Activated naive CD8-positive, alpha-beta T cell (primary cell): ENCODE data around the gene UGT1A4.

ENCODE experiments used
- H3K27ac Mint-ChIP-seq: one replicate; pipeline ENCODE4 v1.8.0; 2021; ENCODE audit warnings: mixed read lengths
- H3K27me3 Mint-ChIP-seq: one replicate; pipeline ENCODE4 v1.8.0; 2021; ENCODE audit warnings: mixed read lengths
- H3K36me3 Mint-ChIP-seq: one replicate; pipeline ENCODE4 v1.8.0; 2021; ENCODE audit warnings: mixed read lengths
- H3K4me1 Mint-ChIP-seq: one replicate; pipeline ENCODE4 v1.8.0; 2021; ENCODE audit warnings: low read depth, mixed read lengths
- H3K4me3 Mint-ChIP-seq: one replicate; pipeline ENCODE4 v1.8.0; 2021; ENCODE audit warnings: mild to moderate bottlenecking, mixed read lengths
- H3K9me3 Mint-ChIP-seq: one replicate; pipeline ENCODE4 v1.8.0; 2021; ENCODE audit warnings: low read depth, mixed read lengths

Gene UGT1A4

GRCh38 chr2:233754872-233755611 is 36.5 kb downstream of the UGT1A4 start:
- Mint-ChIP-seq H3K36me3 (peaks cover 2% of the 10 kb centered on the region), H3K27ac (no peak overlapping the region), H3K4me3 (no peak overlapping the region), H3K27me3 (peaks cover 6% of the 10 kb centered on the region), H3K9me3 (peaks cover 6% of the 10 kb centered on the region), H3K4me1 (no peaks in the 10 kb centered on the region)

- H3K4me1 Mint-ChIP-seq: no peaks in the 10 kb centered on the region
- H3K27me3 Mint-ChIP-seq: peaks cover 5% of the 10 kb centered on the region
- peaks cover 2% of the 10 kb centered on the region for H3K9me3 Mint-ChIP-seq
- no peak overlapping the region for H3K4me3 Mint-ChIP-seq
- peaks cover 1% of the 10 kb centered on the region for H3K36me3 Mint-ChIP-seq
- H3K27ac Mint-ChIP-seq: no peak overlapping the region
Observed at GRCh38 chr2:233756429-233757081, 38.0 kb downstream of the UGT1A4 start.

- H3K4me1 Mint-ChIP-seq: no peaks in the 10 kb centered on the region
- H3K4me3 Mint-ChIP-seq: no peak overlapping the region
- no peaks in the 10 kb centered on the region for H3K9me3 Mint-ChIP-seq
- no peaks in the 10 kb centered on the region for H3K36me3 Mint-ChIP-seq
- H3K27ac Mint-ChIP-seq: no peak overlapping the region
- H3K27me3 Mint-ChIP-seq: no peaks in the 10 kb centered on the region
Observed at GRCh38 chr2:233758141-233758540, 39.6 kb downstream of the UGT1A4 start.

- H3K4me1 Mint-ChIP-seq: no peaks in the 10 kb centered on the region
- H3K9me3 Mint-ChIP-seq: no peaks in the 10 kb centered on the region
- H3K27ac Mint-ChIP-seq: no peak overlapping the region
- no peak overlapping the region for H3K4me3 Mint-ChIP-seq
- H3K36me3 Mint-ChIP-seq: no peaks in the 10 kb centered on the region
- peaks cover 5% of the 10 kb centered on the region for H3K27me3 Mint-ChIP-seq
Observed at GRCh38 chr2:233758849-233759248, 40.3 kb downstream of the UGT1A4 start.

GRCh38 chr2:233760043-233760442 is 41.5 kb downstream of the UGT1A4 start, which contains the start of gene UGT1A1:
UGT1A1 (plus strand) TSS chr2:233760270; CDS start chr2:233760288, 18 bp downstream.
- no peaks in the 10 kb centered on the region for H3K9me3 Mint-ChIP-seq
- H3K27ac Mint-ChIP-seq: no peak within 1 kb of the TSS
- peaks cover 5% of the 10 kb centered on the region for H3K27me3 Mint-ChIP-seq
- H3K4me3 Mint-ChIP-seq: no peak within 1 kb of the TSS
- no peaks in the 10 kb centered on the region for H3K4me1 Mint-ChIP-seq
- no peaks in the 10 kb centered on the region for H3K36me3 Mint-ChIP-seq

- Mint-ChIP-seq H3K4me1 (no peaks in the 10 kb centered on the region), H3K4me3 (no peak overlapping the region), H3K27me3 (peaks cover 7% of the 10 kb centered on the region), H3K9me3 (no peaks in the 10 kb centered on the region), H3K27ac (no peak overlapping the region), H3K36me3 (no peaks in the 10 kb centered on the region)
Observed at GRCh38 chr2:233761040-233761769, 42.7 kb downstream of the UGT1A4 start.

GRCh38 chr2:233764264-233764663 is 45.7 kb downstream of the UGT1A4 start:
- Mint-ChIP-seq H3K9me3 (no peaks in the 10 kb centered on the region), H3K27me3 (peaks cover 13% of the 10 kb centered on the region), H3K4me3 (no peak overlapping the region), H3K27ac (no peak overlapping the region), H3K36me3 (no peaks in the 10 kb centered on the region), H3K4me1 (no peaks in the 10 kb centered on the region)

- Mint-ChIP-seq H3K4me1 (no peaks in the 10 kb centered on the region), H3K36me3 (no peaks in the 10 kb centered on the region), H3K27ac (no peak overlapping the region), H3K27me3 (peaks cover 13% of the 10 kb centered on the region), H3K9me3 (no peaks in the 10 kb centered on the region), H3K4me3 (no peak overlapping the region)
Observed at GRCh38 chr2:233764761-233765160, 46.2 kb downstream of the UGT1A4 start.

GRCh38 chr2:233766416-233766815 is 47.9 kb downstream of the UGT1A4 start:
- no peak overlapping the region for H3K27ac Mint-ChIP-seq
- H3K36me3 Mint-ChIP-seq: no peaks in the 10 kb centered on the region
- H3K4me3 Mint-ChIP-seq: no peak overlapping the region
- H3K27me3 Mint-ChIP-seq: peaks cover 15% of the 10 kb centered on the region
- no peaks in the 10 kb centered on the region for H3K9me3 Mint-ChIP-seq
- H3K4me1 Mint-ChIP-seq: no peaks in the 10 kb centered on the region

GRCh38 chr2:233768076-233768475 is 49.5 kb downstream of the UGT1A4 start:
- no peaks in the 10 kb centered on the region for H3K9me3 Mint-ChIP-seq
- no peak overlapping the region for H3K4me3 Mint-ChIP-seq
- no peaks in the 10 kb centered on the region for H3K4me1 Mint-ChIP-seq
- no peaks in the 10 kb centered on the region for H3K36me3 Mint-ChIP-seq
- H3K27me3 Mint-ChIP-seq: peaks cover 15% of the 10 kb centered on the region
- H3K27ac Mint-ChIP-seq: no peak overlapping the region

GRCh38 chr2:233769260-233769659 is 50.7 kb downstream of the UGT1A4 start:
- Mint-ChIP-seq H3K36me3 (no peaks in the 10 kb centered on the region), H3K27ac (no peak overlapping the region), H3K4me1 (no peaks in the 10 kb centered on the region), H3K4me3 (no peak overlapping the region), H3K9me3 (no peaks in the 10 kb centered on the region), H3K27me3 (peaks cover 9% of the 10 kb centered on the region)

GRCh38 chr2:233772153-233772552 is 53.6 kb downstream of the UGT1A4 start:
- H3K27ac Mint-ChIP-seq: no peak overlapping the region
- H3K36me3 Mint-ChIP-seq: no peaks in the 10 kb centered on the region
- peaks cover 9% of the 10 kb centered on the region for H3K9me3 Mint-ChIP-seq
- no peak overlapping the region for H3K4me3 Mint-ChIP-seq
- peaks cover 7% of the 10 kb centered on the region for H3K27me3 Mint-ChIP-seq
- H3K4me1 Mint-ChIP-seq: no peaks in the 10 kb centered on the region

- Mint-ChIP-seq H3K27me3 (peaks cover 7% of the 10 kb centered on the region), H3K27ac (no peak overlapping the region), H3K36me3 (no peaks in the 10 kb centered on the region), H3K9me3 (peaks cover 9% of the 10 kb centered on the region), H3K4me3 (no peak overlapping the region), H3K4me1 (no peaks in the 10 kb centered on the region)
Observed at GRCh38 chr2:233772583-233772982, 54.0 kb downstream of the UGT1A4 start.

- Mint-ChIP-seq H3K4me1 (no peaks in the 10 kb centered on the region), H3K27ac (no peak overlapping the region), H3K4me3 (no peak overlapping the region), H3K9me3 (peaks cover 9% of the 10 kb centered on the region), H3K36me3 (no peaks in the 10 kb centered on the region), H3K27me3 (peaks cover 5% of the 10 kb centered on the region)
Observed at GRCh38 chr2:233773854-233774253, 55.3 kb downstream of the UGT1A4 start.

- Mint-ChIP-seq H3K36me3 (no peaks in the 10 kb centered on the region), H3K4me1 (no peaks in the 10 kb centered on the region), H3K27ac (no peak overlapping the region), H3K4me3 (no peak overlapping the region), H3K9me3 (peaks cover 9% of the 10 kb centered on the region), H3K27me3 (peaks cover 7% of the 10 kb centered on the region)
Observed at GRCh38 chr2:233775414-233775813, 56.9 kb downstream of the UGT1A4 start.
